IMR-90 (cell line): ENCODE results near the gene SOX8. TPM values are rescaled to one million over a fixed set of nuclear protein-coding genes. Genes with fewer than 3 reads are reported as not detected.

Experiments used
- ATAC-seq: fragments of 200-7000 bp; cut with Tn5 transposase; 2 replicates; pipeline ENCODE4 v1.9.1; 2020; ENCODE audit warnings: low read depth, mild to moderate bottlenecking, moderate library complexity
- BruUV-seq: library from RNA; stranded (reverse); fragments of 400-500 nt; replicated peaks from 2 replicates; lab custom pipeline; 2021; lab: Mats Ljungman, UMichigan
- CTCF ChIA-PET: fragments of 300-600 bp; formaldehyde crosslinking; extraction: SDS; loops from one replicate; lab custom pipeline; 2021; ENCODE audit warnings: antibody characterized with exemption; lab: Yijun Ruan, JAX
- POLR2A ChIA-PET: fragments of 300-600 bp; sonication (Branson Sonifier 250); formaldehyde crosslinking; loops from one replicate; lab custom pipeline; 2022; ENCODE audit warnings: antibody characterized with exemption; ENCODE audit not compliant: unreplicated experiment; lab: Charles Lee
- DNase-seq: peaks from one replicate; pipeline ENCODE4 v3.0.0; 2013
- H2AFZ ChIP-seq: replicated peaks from 2 replicates; pipeline ENCODE3; 2013; ENCODE audit warnings: low read length, mild to moderate bottlenecking; ENCODE audit not compliant: poor library complexity
- H2AK5ac ChIP-seq: 2 replicates; pipeline ENCODE4 v1.6.1; 2013; ENCODE audit warnings: low read depth, low read length, inconsistent platforms
- H2AK9ac ChIP-seq: replicated peaks from 2 replicates; pipeline ENCODE3; 2013; ENCODE audit warnings: mild to moderate bottlenecking, low read depth, low read length, moderate library complexity; ENCODE audit not compliant: poor library complexity
- H2BK120ac ChIP-seq: 2 replicates; pipeline ENCODE4 v1.6.1; 2013; ENCODE audit warnings: low read depth, low read length, inconsistent platforms
- H2BK15ac ChIP-seq: 3 replicates; pipeline ENCODE4 v1.6.1; 2013; ENCODE audit warnings: low read depth, low read length, inconsistent platforms
- H2BK20ac ChIP-seq: 2 replicates; pipeline ENCODE4 v1.6.1; 2013; ENCODE audit warnings: low read depth, mild to moderate bottlenecking, inconsistent platforms, low read length, moderate library complexity
- H2BK5ac ChIP-seq: 2 replicates; pipeline ENCODE4 v1.6.1; 2013; ENCODE audit warnings: mild to moderate bottlenecking, low read depth, low read length, inconsistent platforms; ENCODE audit not compliant: poor library complexity, severe bottlenecking
- H3K14ac ChIP-seq: replicated peaks from 2 replicates; pipeline ENCODE4 v1.6.1; 2013; ENCODE audit warnings: low read depth, low read length, inconsistent platforms
- H3K18ac ChIP-seq: 2 replicates; pipeline ENCODE4 v1.6.1; 2013; ENCODE audit warnings: low read depth, low read length, control low read depth
- H3K23ac ChIP-seq: 2 replicates; pipeline ENCODE4 v1.6.1; 2013; ENCODE audit warnings: low read depth, low read length, inconsistent platforms
- H3K27ac ChIP-seq: 2 replicates; pipeline ENCODE4 v1.5.1; 2013; ENCODE audit warnings: mild to moderate bottlenecking, control low read depth, low read length; ENCODE audit not compliant: insufficient read depth
- H3K27me3 ChIP-seq: 2 replicates; pipeline ENCODE4 v1.6.1; 2013; ENCODE audit warnings: low read length; ENCODE audit not compliant: control insufficient read depth, insufficient read depth
- H3K36me3 ChIP-seq: 2 replicates; pipeline ENCODE4 v1.6.1; 2013; ENCODE audit warnings: low read length, mixed read lengths; ENCODE audit not compliant: control insufficient read depth, insufficient read depth
- H3K4ac ChIP-seq: 2 replicates; pipeline ENCODE4 v1.6.1; 2013; ENCODE audit warnings: low read depth, low read length, inconsistent platforms
- H3K4me1 ChIP-seq: 2 replicates; pipeline ENCODE4 v1.6.1; 2013; ENCODE audit warnings: low read length, mixed read lengths; ENCODE audit not compliant: control insufficient read depth, insufficient read depth
- H3K4me2 ChIP-seq: 2 replicates; pipeline ENCODE4 v1.6.1; 2013; ENCODE audit warnings: low read depth, mild to moderate bottlenecking, control low read depth, low read length, moderate library complexity
- H3K4me3 ChIP-seq: 2 replicates; pipeline ENCODE4 v1.5.1; 2013; ENCODE audit warnings: low read depth, mild to moderate bottlenecking, control low read depth, low read length, moderate library complexity; ENCODE audit not compliant: insufficient read depth
- H3K56ac ChIP-seq: 2 replicates; pipeline ENCODE4 v1.6.1; 2013; ENCODE audit warnings: low read length, inconsistent platforms; ENCODE audit not compliant: insufficient read depth; ENCODE audit errors: extremely low read depth
- H3K79me1 ChIP-seq, 2 experiments: 2 replicates each; pipeline ENCODE4 v1.6.1; 2013; ENCODE audit warnings: low read length in 2 of 2, inconsistent platforms in 1 of 2, low read depth in 1 of 2
- H3K9ac ChIP-seq: 2 replicates; pipeline ENCODE4 v1.6.1; 2013; ENCODE audit warnings: low read depth, low read length, control low read depth
- H3K9me1 ChIP-seq: 2 replicates; pipeline ENCODE4 v1.6.1; 2013; ENCODE audit warnings: low read length, inconsistent platforms; ENCODE audit not compliant: insufficient read depth
- H3K9me3 ChIP-seq: 2 replicates; pipeline ENCODE4 v1.6.1; 2013; ENCODE audit warnings: low read length; ENCODE audit not compliant: control insufficient read depth, insufficient read depth
- H4K20me1 ChIP-seq: 2 replicates; pipeline ENCODE4 v1.6.1; 2013; ENCODE audit warnings: low read length, inconsistent platforms; ENCODE audit not compliant: insufficient read depth
- H4K5ac ChIP-seq: 2 replicates; pipeline ENCODE4 v1.6.1; 2013; ENCODE audit warnings: mild to moderate bottlenecking, low read depth, low read length, control low read depth
- H4K8ac ChIP-seq, 2 experiments: 2 replicates each; pipeline ENCODE4 v1.6.1; 2013; ENCODE audit warnings: low read depth in 2 of 2, low read length in 2 of 2, control low read depth in 1 of 2, inconsistent platforms in 1 of 2
- H4K91ac ChIP-seq: 2 replicates; pipeline ENCODE4 v1.6.1; 2013; ENCODE audit warnings: low read depth, low read length, inconsistent platforms; ENCODE audit not compliant: insufficient read depth
- BHLHE40 ChIP-seq: fragments of 150-350 bp; IDR thresholded peaks from 2 replicates; pipeline ENCODE4 v1.6.1; 2016; ENCODE audit warnings: mild to moderate bottlenecking, low read depth, low read length
- CEBPB ChIP-seq: IDR thresholded peaks from 2 replicates; pipeline ENCODE4 v1.6.1; 2012; ENCODE audit warnings: low read depth, low read length, improper control_type of control experiment
- CTCF ChIP-seq: conservative IDR thresholded peaks from 2 replicates; pipeline ENCODE4 v1.5.1; 2012; ENCODE audit warnings: mild to moderate bottlenecking, low read depth, low read length, improper control_type of control experiment
- RCOR1 ChIP-seq: IDR thresholded peaks from 2 replicates; pipeline ENCODE4 v1.6.1; 2012; ENCODE audit warnings: mild to moderate bottlenecking, low read length, improper control_type of control experiment; ENCODE audit not compliant: insufficient replicate concordance
- WGBS, 2 experiments: methylation state at CpG; one replicate each; pipeline versions ENCODE4 v1.1.5 to v1.1.7; 2013; ENCODE audit warnings: missing lambda C conversion rate in 2 of 2; ENCODE audit not compliant: insufficient read length in 1 of 2; ENCODE audit errors: extremely low coverage in 2 of 2; 5-methylcytosine and 5-hydroxymethylcytosine counted together
- dilution Hi-C: fragments of 300-500 bp; cut with HindIII; formaldehyde crosslinking; loops from one replicate; pipeline ENCODE4 v1.14.3; 2018; ENCODE audit warnings: low sequenced_read_pairs; ENCODE audit not compliant: unreplicated experiment
- in situ Hi-C: fragments of 300-500 bp; cut with MboI; formaldehyde crosslinking; loops from 3 replicates; pipeline ENCODE4 v1.14.3; 2019; ENCODE audit warnings: low sequenced_read_pairs, inconsistent platforms, mixed read lengths
- intact Hi-C: fragments of 100-400 bp; cut with micrococcal nuclease; formaldehyde crosslinking; loops from 2 replicates; pipeline ENCODE4 v1.10.0; 2022
- polyA plus RNA-seq, 3 experiments: library from polyadenylated mRNA; depleted of rRNA; stranded (reverse); fragments of >200 nt; gene quantifications; 2 replicates each; pipeline ENCODE4 v1.2.3, GENCODE V29; 2012; ENCODE audit warnings: low replicate concordance in 1 of 3
- total RNA-seq: library from RNA; depleted of rRNA; stranded (reverse); fragments of >200 nt; gene quantifications from 2 replicates; pipeline ENCODE4 v1.2.3, GENCODE V29; 2012
- TF ChIP-seq, protein P1 (sequence below): fragments of 150-350 bp; IDR thresholded peaks from 2 replicates; pipeline ENCODE4 v1.6.1; 2017; ENCODE audit warnings: mild to moderate bottlenecking, antibody characterized with exemption, low read length, low read depth

The SOX8 gene
- total and polyA plus RNA-seq, 2 of the 4 experiments (the other 2 are of a cell fraction), result under 0.01 to 0.26 TPM

- H4K8ac ChIP-seq, result no peak overlapping the region
- H3K18ac ChIP-seq, result no peak overlapping the region
- H4K20me1 ChIP-seq, result no peaks in the 10 kb centered on the region; the same call in 1 of the 2 replicates
- H3K9me3 ChIP-seq, result peaks cover 24% of the 10 kb centered on the region
- in situ Hi-C loops (no loop called here), dilution Hi-C loops (no loop called here), intact Hi-C loops (no loop called here)
- no peak overlapping the region for H3K23ac ChIP-seq
- H3K27ac ChIP-seq, result no peak overlapping the region
- H3K27me3 ChIP-seq, result peaks cover 51% of the 10 kb centered on the region
- H3K4me3 ChIP-seq, result no peak overlapping the region
- TF ChIP-seq BHLHE40 (no peak), CTCF (no peak), CEBPB (no peak), RCOR1 (no peak)
- TF ChIP-seq, protein P1, sequence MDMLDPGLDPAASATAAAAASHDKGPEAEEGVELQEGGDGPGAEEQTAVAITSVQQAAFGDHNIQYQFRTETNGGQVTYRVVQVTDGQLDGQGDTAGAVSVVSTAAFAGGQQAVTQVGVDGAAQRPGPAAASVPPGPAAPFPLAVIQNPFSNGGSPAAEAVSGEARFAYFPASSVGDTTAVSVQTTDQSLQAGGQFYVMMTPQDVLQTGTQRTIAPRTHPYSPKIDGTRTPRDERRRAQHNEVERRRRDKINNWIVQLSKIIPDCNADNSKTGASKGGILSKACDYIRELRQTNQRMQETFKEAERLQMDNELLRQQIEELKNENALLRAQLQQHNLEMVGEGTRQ, result no peak
- no peak overlapping the region for H3K14ac ChIP-seq
- H3K79me1 ChIP-seq, result no peaks in the 10 kb centered on the region
- no TSS peak for BruUV-seq
- no peaks in the 10 kb centered on the region for H3K9me1 ChIP-seq
- H2BK20ac ChIP-seq, result no peak overlapping the region
- POLR2A ChIA-PET, result no interaction called here
- DNase-seq, result no peak
- H2BK15ac ChIP-seq, result no peak overlapping the region
- H2BK5ac ChIP-seq, result no peak overlapping the region
- CTCF ChIA-PET, result no interaction called here
- no peak overlapping the region for H2AFZ ChIP-seq
- H4K5ac ChIP-seq, result no peak overlapping the region
- no peak overlapping the region for H3K9ac ChIP-seq
- H2AK5ac ChIP-seq, result no peak overlapping the region
- WGBS, 2 experiments, result 67% methylated on average over 2 of the region's 11 CpGs; no CpG with 5 or more reads in 1 of the 2 experiments
- H4K91ac ChIP-seq, result no peak overlapping the region
- no peak overlapping the region for H2BK120ac ChIP-seq
- H2AK9ac ChIP-seq, result no peak overlapping the region
- H3K4ac ChIP-seq, result no peak overlapping the region
- no peaks in the 10 kb centered on the region for H3K36me3 ChIP-seq
- H3K4me2 ChIP-seq, result no peak overlapping the region
- no peak overlapping the region for H3K56ac ChIP-seq
- H3K4me1 ChIP-seq, result peaks cover 7% of the 10 kb centered on the region
- no peak for ATAC-seq
Observed at GRCh38 chr16:999677-1000076, 18.1 kb downstream of the SOX8 start.
